GM23338 (cell line): ENCODE data around the gene CACNA2D4. TPM values are rescaled to one million over a fixed set of nuclear protein-coding genes. Genes with fewer than 3 reads are reported as not detected.

Experiments
- ATAC-seq: fragments of 200-7000 bp; cut with Tn5 transposase; 3 replicates; pipeline ENCODE4 v1.9.1; 2020
- DNase-seq: peaks from one replicate; pipeline ENCODE4 v3.0.0-alpha.2; 2015; ENCODE audit warnings: low spot score
- H2AFZ ChIP-seq: fragments of 200-600 bp; sonication (generic); 2 replicates; pipeline ENCODE4 v1.8.0; 2016; ENCODE audit warnings: antibody characterized with exemption, mild to moderate bottlenecking, moderate library complexity
- H3F3A ChIP-seq: fragments of 200-600 bp; sonication (generic); replicated peaks from 2 replicates; pipeline ENCODE4 v1.8.0; 2017; ENCODE audit warnings: antibody characterized with exemption, mixed run types, low read depth
- H3K27ac ChIP-seq: fragments of 200-600 bp; sonication (generic); 2 replicates; pipeline ENCODE4 v1.6.1; 2016; ENCODE audit warnings: low read depth
- H3K27me3 ChIP-seq: fragments of 200-600 bp; sonication (generic); 2 replicates; pipeline ENCODE4 v1.8.0; 2016; ENCODE audit warnings: mild to moderate bottlenecking, mixed run types, moderate library complexity; ENCODE audit not compliant: insufficient read depth
- H3K36me3 ChIP-seq: fragments of 200-600 bp; sonication (generic); 2 replicates; pipeline ENCODE4 v1.8.0; 2016; ENCODE audit warnings: mild to moderate bottlenecking; ENCODE audit not compliant: insufficient read depth
- H3K4me1 ChIP-seq: fragments of 200-600 bp; sonication (generic); 2 replicates; pipeline ENCODE4 v1.8.0; 2016; ENCODE audit warnings: mild to moderate bottlenecking, moderate library complexity; ENCODE audit not compliant: insufficient read depth
- H3K4me2 ChIP-seq: fragments of 200-600 bp; sonication (generic); 2 replicates; pipeline ENCODE4 v1.7.1; 2017; ENCODE audit warnings: mixed run types
- H3K4me3 ChIP-seq: fragments of 200-600 bp; sonication (generic); 2 replicates; pipeline ENCODE4 v1.6.1; 2016; ENCODE audit warnings: mixed run types
- H3K79me2 ChIP-seq: fragments of 200-600 bp; sonication (generic); replicated peaks from 2 replicates; pipeline ENCODE4 v1.8.0; 2017; ENCODE audit warnings: mild to moderate bottlenecking; ENCODE audit not compliant: insufficient read depth
- H3K9me2 ChIP-seq: fragments of 200-600 bp; sonication (generic); 2 replicates; pipeline ENCODE4 v1.8.0; 2017; ENCODE audit not compliant: insufficient read depth
- H4K20me1 ChIP-seq: fragments of 200-600 bp; sonication (generic); replicated peaks from 2 replicates; pipeline ENCODE4 v1.8.0; 2017; ENCODE audit warnings: mild to moderate bottlenecking; ENCODE audit not compliant: insufficient read depth
- H3K27ac Mint-ChIP-seq: 2 replicates; pipeline ENCODE4 v1.8.0; 2020; ENCODE audit warnings: inconsistent platforms, mild to moderate bottlenecking, moderate library complexity, mixed read lengths
- H3K27me3 Mint-ChIP-seq: 3 replicates; pipeline ENCODE4 v1.8.0; 2022; ENCODE audit warnings: low read depth, mild to moderate bottlenecking, moderate library complexity, mixed read lengths, inconsistent platforms; ENCODE audit not compliant: insufficient read depth, poor library complexity
- H3K36me3 Mint-ChIP-seq: 3 replicates; pipeline ENCODE4 v1.8.0; 2021; ENCODE audit warnings: low read depth, mild to moderate bottlenecking, inconsistent platforms, moderate library complexity, mixed read lengths
- H3K4me1 Mint-ChIP-seq: 3 replicates; pipeline ENCODE4 v1.8.0; 2020; ENCODE audit warnings: mild to moderate bottlenecking, inconsistent platforms, mixed read lengths
- H3K4me3 Mint-ChIP-seq: 3 replicates; pipeline ENCODE4 v1.8.0; 2021; ENCODE audit warnings: moderate library complexity, mild to moderate bottlenecking, inconsistent platforms, mixed read lengths
- H3K9me3 Mint-ChIP-seq: 3 replicates; pipeline ENCODE4 v1.8.0; 2020; ENCODE audit warnings: moderate library complexity, mild to moderate bottlenecking, inconsistent platforms, mixed read lengths
- CTCF ChIP-seq, 2 experiments: fragments of 200-600 bp in 1 of 2; sonication (generic) in 1 of 2; conservative IDR thresholded peaks; 2 replicates each; pipeline versions ENCODE4 v1.5.1 to v1.6.1; 2016 to 2017; ENCODE audit warnings: antibody characterized with exemption in 2 of 2, low read depth in 2 of 2, mild to moderate bottlenecking in 2 of 2, moderate library complexity in 1 of 2
- ETS1 ChIP-seq: IDR thresholded peaks from 2 replicates; pipeline ENCODE4 v1.6.1; 2016; ENCODE audit warnings: antibody characterized with exemption
- EZH2 ChIP-seq: fragments of 200-600 bp; sonication (generic); IDR thresholded peaks from one replicate; pipeline ENCODE4 v1.8.0; 2017; ENCODE audit warnings: antibody characterized with exemption, mild to moderate bottlenecking, low read depth; ENCODE audit not compliant: unreplicated experiment
- EZH2phosphoT487 ChIP-seq: fragments of 200-600 bp; sonication (generic); IDR thresholded peaks from one replicate; pipeline ENCODE4 v1.8.1; 2018; ENCODE audit warnings: antibody characterized with exemption; ENCODE audit not compliant: unreplicated experiment
- NANOG ChIP-seq: IDR thresholded peaks from 2 replicates; pipeline ENCODE4 v1.6.1; 2016; ENCODE audit warnings: antibody characterized with exemption, borderline replicate concordance
- POLR2AphosphoS5 ChIP-seq: IDR thresholded peaks from 2 replicates; pipeline ENCODE4 v1.6.1; 2016; ENCODE audit warnings: antibody characterized with exemption, low read depth
- REST ChIP-seq: IDR thresholded peaks from one replicate; pipeline ENCODE4 v1.6.1; 2018; ENCODE audit warnings: antibody characterized with exemption; ENCODE audit not compliant: unreplicated experiment
- STAT1 ChIP-seq: IDR thresholded peaks from one replicate; pipeline ENCODE4 v1.6.1; 2016; ENCODE audit warnings: antibody characterized with exemption; ENCODE audit not compliant: unreplicated experiment
- ZNF114 ChIP-seq: fragments of 250-450 bp; sonication (Bioruptor Pico); IDR thresholded peaks from 2 replicates; pipeline ENCODE4 v1.5.0; 2020; ENCODE audit warnings: mild to moderate bottlenecking, moderate library complexity
- ZNF462 ChIP-seq: fragments of 250-450 bp; sonication (Bioruptor Pico); IDR thresholded peaks from 2 replicates; pipeline ENCODE4 v1.5.0; 2020; ENCODE audit warnings: mild to moderate bottlenecking, moderate library complexity
- polyA plus RNA-seq: library from polyadenylated mRNA; unstranded; fragments of >200 nt; fragmentation: Nextera tagmentation; extraction: Ambion mirVana; gene quantifications from 2 replicates; pipeline ENCODE4 v1.2.1, GENCODE V29; 2016
- total RNA-seq: library from RNA; depleted of rRNA; stranded (reverse); fragments of >200 nt; shearing (Covaris generic); gene quantifications from 2 replicates; pipeline ENCODE4 v1.2.3, GENCODE V29; 2014

Gene CACNA2D4
- total and polyA plus RNA-seq, 2 experiments from 2014 or later = 0.07 to 0.24 TPM

GRCh38 chr12:1885082-1885596, 33.3 kb downstream of the CACNA2D4 start:
- H3K36me3 Mint-ChIP-seq = no peaks in the 10 kb centered on the region; the same call in 2 of the 3 replicates
- no peaks in the 10 kb centered on the region for H3K36me3 ChIP-seq
- no peaks in the 10 kb centered on the region for H3K27me3 Mint-ChIP-seq

More at GRCh38 chr12:1885082-1885596, 33.3 kb downstream of the CACNA2D4 start:
- no peak overlapping the region for H2AFZ ChIP-seq
- H3K27ac ChIP-seq = no peak overlapping the region
- ATAC-seq = no peak
- no peak overlapping the region for H3K4me2 ChIP-seq
- H3F3A ChIP-seq = no peaks in the 10 kb centered on the region
- H3K27ac Mint-ChIP-seq = no peak overlapping the region
- H3K9me2 ChIP-seq = peaks cover 7% of the 10 kb centered on the region; the same call in 1 of the 2 replicates
- no peaks in the 10 kb centered on the region for H3K4me1 ChIP-seq
- DNase-seq = no peak
- H3K4me1 Mint-ChIP-seq = peaks cover 4% of the 10 kb centered on the region; the same call in 1 of the 3 replicates
- no peaks in the 10 kb centered on the region for H4K20me1 ChIP-seq
- no peak overlapping the region for H3K4me3 Mint-ChIP-seq
- no peaks in the 10 kb centered on the region; the same call in 2 of the 3 replicates for H3K9me3 Mint-ChIP-seq
- H3K4me3 ChIP-seq = no peak overlapping the region
- TF ChIP-seq STAT1 = no peak
- no peak for TF ChIP-seq REST
- no peak for TF ChIP-seq ETS1
- TF ChIP-seq EZH2phosphoT487 = no peak
- TF ChIP-seq EZH2 = no peak
- no peak for TF ChIP-seq ZNF462 (CRISPR knock-in tag)
- TF ChIP-seq ZNF114 = no peak
- no peak for TF ChIP-seq POLR2AphosphoS5
- TF ChIP-seq NANOG = no peak
- no peak for TF ChIP-seq CTCF (conservative IDR thresholded peaks at IDR 0.05; ENCODE audit: low read depth in 2 of 2)
- H3K79me2 ChIP-seq = no peaks in the 10 kb centered on the region
- H3K27me3 ChIP-seq = no peaks in the 10 kb centered on the region
